ENCODE measurements around the gene VTI1A. TPM values are rescaled to one million over a fixed set of nuclear protein-coding genes. Genes with fewer than 3 reads are reported as not detected.

Gene VTI1A
- total RNA-seq, 6 donors from 2014 or later: 29.5 to 247 (median 43.0) TPM

GRCh38 chr10:112669989-112670388, 223.0 kb downstream of the VTI1A start:
- WGBS, 2 donors: 95 to 98% methylated on average over 4 of the region's 4 CpGs
- ATAC-seq (ENCODE audit: low FRiP score in 2 of 2): no peak
- no peak overlapping the region for H3K4me3 ChIP-seq
- H3K9me3 ChIP-seq: no peaks in the 10 kb centered on the region
- no peak for TF ChIP-seq POLR2A (IDR thresholded peaks at IDR 0.05)
- TF ChIP-seq EP300 (IDR thresholded peaks at IDR 0.05): no peak
- no peak for TF ChIP-seq CTCF (IDR thresholded peaks at IDR 0.05)
- TF ChIP-seq POLR2AphosphoS5 (IDR thresholded peaks at IDR 0.05): no peak
- no peak for DNase-seq
- peaks cover 0 to 18% (median 0%) of the 10 kb centered on the region in 4 donors for H3K36me3 ChIP-seq
- no peaks in the 10 kb centered on the region for H3K27me3 ChIP-seq
- H3K4me1 ChIP-seq: no peaks in the 10 kb centered on the region
- H3K27ac ChIP-seq: no peak overlapping the region

- ATAC-seq (ENCODE audit: low FRiP score in 2 of 2) (no peak), DNase-seq (no peak)
- Histone ChIP-seq H3K4me3 (no peak overlapping the region), H3K9me3 (no peaks in the 10 kb centered on the region), H3K36me3 (peaks cover 0 to 18% (median 0%) of the 10 kb centered on the region in 4 donors), H3K27ac (no peak overlapping the region), H3K4me1 (no peaks in the 10 kb centered on the region), H3K27me3 (no peaks in the 10 kb centered on the region)
- TF ChIP-seq EP300 (IDR thresholded peaks at IDR 0.05) (no peak), POLR2A (IDR thresholded peaks at IDR 0.05) (no peak), CTCF (IDR thresholded peaks at IDR 0.05) (no peak), POLR2AphosphoS5 (IDR thresholded peaks at IDR 0.05) (no peak)
- WGBS, 2 donors: 76 to 82% methylated on average over 4 of the region's 4 CpGs
Measured at GRCh38 chr10:112671743-112672142, 224.7 kb downstream of the VTI1A start.

GRCh38 chr10:112672706-112673105, 225.7 kb downstream of the VTI1A start:
- Histone ChIP-seq H3K4me3 (no peak overlapping the region), H3K27ac (no peak overlapping the region), H3K27me3 (no peaks in the 10 kb centered on the region), H3K4me1 (no peaks in the 10 kb centered on the region), H3K9me3 (no peaks in the 10 kb centered on the region), H3K36me3 (peaks cover 0 to 18% (median 0%) of the 10 kb centered on the region in 4 donors)
- no peak for TF ChIP-seq POLR2AphosphoS5 (IDR thresholded peaks at IDR 0.05)
- TF ChIP-seq CTCF (IDR thresholded peaks at IDR 0.05): no peak
- no peak for TF ChIP-seq POLR2A (IDR thresholded peaks at IDR 0.05)
- TF ChIP-seq EP300 (IDR thresholded peaks at IDR 0.05): no peak
- ATAC-seq (ENCODE audit: low FRiP score in 2 of 2) (no peak), DNase-seq (no peak)
- WGBS, 2 donors: 97 to 98% methylated on average over 5 of the region's 5 CpGs

GRCh38 chr10:112675560-112676083, 228.6 kb downstream of the VTI1A start:
- ATAC-seq (ENCODE audit: low FRiP score in 2 of 2): no peak
- Histone ChIP-seq H3K4me1 (no peaks in the 10 kb centered on the region), H3K27ac (no peak overlapping the region), H3K36me3 (no peaks in the 10 kb centered on the region), H3K9me3 (no peaks in the 10 kb centered on the region), H3K27me3 (no peaks in the 10 kb centered on the region), H3K4me3 (no peak overlapping the region)
- TF ChIP-seq POLR2A (IDR thresholded peaks at IDR 0.05) (no peak), CTCF (IDR thresholded peaks at IDR 0.05) (no peak), EP300 (IDR thresholded peaks at IDR 0.05) (no peak), POLR2AphosphoS5 (IDR thresholded peaks at IDR 0.05) (no peak)
- 97 to 98% methylated on average over 10 of the region's 10 CpGs for WGBS, 2 donors
- no peak for DNase-seq

GRCh38 chr10:112677689-112678088, 230.7 kb downstream of the VTI1A start:
- 81 to 89% methylated on average over 5 of the region's 5 CpGs for whole genome bisulfite sequencing, 2 donors
- H3K9me3 ChIP-seq: no peaks in the 10 kb centered on the region
- no peak for TF ChIP-seq POLR2A (IDR thresholded peaks at IDR 0.05)
- no peak for TF ChIP-seq POLR2AphosphoS5 (IDR thresholded peaks at IDR 0.05)
- TF ChIP-seq EP300 (IDR thresholded peaks at IDR 0.05): no peak
- no peak for TF ChIP-seq CTCF (IDR thresholded peaks at IDR 0.05)
- H3K27me3 ChIP-seq: no peaks in the 10 kb centered on the region
- ATAC-seq (ENCODE audit: low FRiP score in 2 of 2) (no peak), DNase-seq (no peak)
- no peaks in the 10 kb centered on the region for H3K36me3 ChIP-seq
- no peak overlapping the region for H3K27ac ChIP-seq
- no peaks in the 10 kb centered on the region for H3K4me1 ChIP-seq
- no peak overlapping the region for H3K4me3 ChIP-seq

Data from upper lobe of left lung (tissue), 6 donors.